K562 (cell line): ENCODE results near the gene GTF3C1.

Experiments used
- CUX1 ChIP-seq: fragments of 200-800 bp; sonication (Bioruptor generic); IDR thresholded peaks from 2 replicates; pipeline ENCODE4 v1.6.1; 2016; ENCODE audit warnings: missing genetic modification characterization, missing compliant biosample characterization
- KDM1A ChIP-seq, 2 experiments: fragments of 450-650 bp; IDR thresholded peaks; 2 replicates each; pipeline ENCODE4 v1.6.1; 2016; ENCODE audit warnings: mild to moderate bottlenecking in 2 of 2
- RBFOX2 ChIP-seq: fragments of 200-400 bp; formaldehyde crosslinking; IDR thresholded peaks from 2 replicates; pipeline ENCODE4 v1.6.1; 2017; ENCODE audit warnings: low read depth, mild to moderate bottlenecking, low read length, moderate library complexity
- TEAD4 ChIP-seq, 2 experiments: sonication (generic) in 1 of 2; formaldehyde crosslinking in 1 of 2; IDR thresholded peaks; 2 replicates each; pipeline versions ENCODE4 v1.6.1 to v1.8.0; 2012 to 2022; ENCODE audit warnings: borderline replicate concordance in 1 of 2, inconsistent platforms in 1 of 2, low read length in 1 of 2, mild to moderate bottlenecking in 1 of 2, missing genetic modification reagents in 1 of 2
- TOE1 ChIP-seq, 2 experiments: fragments of 450-650 bp in 1 of 2; sonication (generic) in 1 of 2; formaldehyde crosslinking in 1 of 2; IDR thresholded peaks; 2 replicates each; pipeline versions ENCODE4 v1.7.1 to v1.8.0; 2016 to 2022; ENCODE audit warnings: borderline replicate concordance in 2 of 2, mild to moderate bottlenecking in 2 of 2, antibody characterized with exemption in 1 of 2, inconsistent platforms in 1 of 2, low read depth in 1 of 2, missing genetic modification reagents in 1 of 2, moderate library complexity in 1 of 2
- TSC22D4 ChIP-seq: fragments of 450-650 bp; IDR thresholded peaks from 2 replicates; pipeline ENCODE4 v1.6.1; 2016; ENCODE audit warnings: missing genetic modification characterization, missing biosample characterization, control low read depth
- ZFP30 ChIP-seq: fragments of 250-450 bp; sonication (Bioruptor Pico); IDR thresholded peaks from 2 replicates; pipeline ENCODE4 v1.8.0; 2022; ENCODE audit warnings: moderate library complexity, mild to moderate bottlenecking, inconsistent platforms, borderline replicate concordance
- ZNF518B ChIP-seq: fragments of 250-450 bp; sonication (Bioruptor Pico); IDR thresholded peaks from 2 replicates; pipeline ENCODE4 v1.5.0; 2021; ENCODE audit warnings: mild to moderate bottlenecking, moderate library complexity

- TF ChIP-seq ZNF518B (CRISPR knock-in tag) (no peak), KDM1A (IDR thresholded peaks at IDR 0.05) (no peak), CUX1 (CRISPR knock-in tag) (no peak), TSC22D4 (tag) (no peak), TEAD4 (IDR thresholded peaks at IDR 0.05; ENCODE audit: low read length) (no peak), TEAD4 (CRISPR knock-in tag; IDR thresholded peaks at IDR 0.05; ENCODE audit: borderline replicate concordance) (no peak), ZFP30 (peak; percentile 55; the same call in 1 of the 2 replicates), RBFOX2 (no peak), TOE1 (IDR thresholded peaks at IDR 0.05; ENCODE audit: borderline replicate concordance) (no peak), TOE1 (CRISPR knock-in tag; IDR thresholded peaks at IDR 0.05; ENCODE audit: borderline replicate concordance, low read depth) (no peak)
Measured at GRCh38 chr16:27421961-27422740, 127.6 kb downstream of the GTF3C1 start.
